ENCODE results near the gene CHURC1.

CHURC1 gene

GRCh38 chr14:64960762-64961276, 46.6 kb downstream of the CHURC1 start:
- no peak for DNase-seq

DNA sequence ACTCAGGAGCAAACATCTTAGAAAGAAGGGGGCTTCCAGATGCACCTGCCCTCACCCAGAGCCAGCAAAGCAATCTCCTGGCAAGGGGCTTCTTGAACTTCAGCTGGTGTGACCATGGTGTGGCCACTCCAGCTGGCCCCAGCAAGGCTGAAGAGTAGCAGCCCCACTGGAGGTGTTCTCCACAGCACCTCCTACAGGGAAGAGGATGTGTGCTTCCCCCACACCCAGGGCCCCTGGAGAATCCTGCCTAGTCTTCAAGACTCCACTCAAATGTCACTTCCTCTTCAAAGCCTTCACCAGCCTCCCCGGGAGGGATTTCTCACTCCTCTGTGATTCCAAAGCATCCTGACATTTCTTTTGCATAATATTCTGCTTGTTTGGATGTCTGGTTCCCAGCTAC, 49.4 kb downstream of the CHURC1 start:
- DNase-seq, result no peak

DNA sequence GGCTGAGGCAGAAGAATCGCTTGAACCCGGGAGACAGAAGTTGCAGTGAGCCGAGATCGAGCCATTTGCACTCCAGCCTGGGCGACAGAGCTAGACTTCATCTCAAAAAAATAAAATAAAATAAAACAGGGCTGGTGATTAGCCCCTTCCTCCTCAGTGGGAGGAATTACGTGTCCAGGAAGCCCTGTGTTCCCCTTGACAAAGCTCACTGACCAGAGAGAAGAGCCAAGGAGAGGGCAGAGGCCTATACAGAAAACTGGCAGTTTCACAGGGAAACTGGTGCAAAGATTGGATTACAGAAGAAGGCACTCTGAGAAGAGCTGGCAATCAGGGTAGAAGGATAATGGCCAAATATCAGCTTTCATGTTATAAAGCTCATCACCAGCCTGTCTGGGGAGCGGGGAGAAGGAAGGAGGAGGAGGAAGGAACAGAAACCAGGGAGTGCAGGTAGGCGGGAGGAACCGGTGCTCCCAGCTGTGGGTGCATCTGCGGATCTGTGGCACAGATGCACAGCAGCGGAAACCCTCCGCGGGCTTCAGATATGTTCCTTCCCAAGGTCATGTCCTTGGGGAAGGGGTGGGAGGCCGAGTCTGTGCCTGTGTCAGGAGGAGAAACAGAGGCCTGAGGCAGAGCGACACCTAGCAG, 51.2 kb downstream of the CHURC1 start:
- DNase-seq, result no peak

DNA sequence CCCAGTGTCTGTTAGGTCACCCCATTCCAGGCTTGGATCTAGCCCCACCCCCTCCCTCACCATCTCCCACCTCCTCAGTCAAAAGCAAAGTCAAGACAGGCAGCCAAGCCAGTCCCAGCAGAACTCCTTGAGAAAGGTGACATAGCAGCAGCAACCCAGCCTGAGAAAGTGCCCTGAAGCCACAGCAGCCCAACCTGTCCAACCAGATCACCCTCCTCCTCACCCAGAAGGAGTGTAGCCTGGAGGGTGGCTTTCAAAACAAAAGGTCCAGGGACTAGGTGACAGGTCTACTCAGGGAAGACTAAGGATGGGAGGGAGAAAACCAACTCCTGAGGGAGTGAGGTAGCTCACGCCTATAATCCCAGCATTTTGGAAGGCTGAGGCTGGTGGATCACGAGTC, 52.7 kb downstream of the CHURC1 start:
- DNase-seq, result no peak

- DNase-seq, result no peak
Observed at GRCh38 chr14:64968167-64968566, 53.9 kb downstream of the CHURC1 start.

GRCh38 chr14:64968651-64969050, 54.4 kb downstream of the CHURC1 start:
- no peak for DNase-seq

GRCh38 chr14:64970041-64970440, 55.8 kb downstream of the CHURC1 start:
- DNase-seq, result no peak

GRCh38 chr14:64970776-64971477, 56.7 kb downstream of the CHURC1 start:
- no peak for DNase-seq

- no peak for DNase-seq
Observed at GRCh38 chr14:64971491-64971942, 57.3 kb downstream of the CHURC1 start.

DNA sequence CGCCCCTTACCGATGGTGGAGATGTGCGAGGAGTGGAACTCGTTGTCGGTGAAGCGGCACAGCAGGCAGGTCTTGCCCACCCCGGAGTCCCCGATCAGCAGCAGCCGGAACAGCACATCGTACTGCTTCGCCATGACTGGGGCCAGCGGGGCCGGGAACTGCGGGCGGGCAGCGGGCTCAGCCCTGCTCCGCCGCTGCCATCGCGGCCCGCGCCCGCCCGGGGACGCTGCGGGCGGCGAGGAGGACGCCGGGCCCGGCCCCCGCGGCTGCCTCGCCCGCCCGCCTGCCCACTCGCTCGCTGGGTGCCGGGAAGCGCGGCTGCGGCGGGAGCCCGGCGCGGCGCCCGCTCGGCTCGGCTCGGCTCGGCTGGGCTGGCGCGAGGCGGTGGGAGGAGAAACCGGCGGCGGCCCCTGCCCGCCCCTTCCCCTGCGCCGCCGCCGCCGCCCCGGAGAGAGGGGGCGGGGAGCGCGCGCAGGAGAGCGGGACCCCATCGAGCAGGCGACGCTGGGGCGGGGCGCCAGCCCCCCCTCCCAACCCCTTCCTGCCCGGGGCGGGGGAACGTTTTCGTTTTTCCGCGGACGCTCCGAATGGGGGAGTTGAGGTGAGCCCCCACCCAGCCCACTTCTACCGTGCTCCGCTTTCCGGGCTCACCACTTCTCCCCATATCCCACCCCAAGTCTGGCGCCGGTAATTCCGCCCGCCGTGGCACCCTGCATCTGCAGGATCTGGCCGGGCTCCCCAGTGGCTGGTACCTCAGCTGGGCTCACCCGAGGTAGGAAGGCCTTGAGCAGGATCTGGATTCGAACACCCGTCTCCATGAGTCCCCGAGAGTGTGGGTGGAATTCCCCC, 57.9 kb downstream of the CHURC1 start, which contains the start of gene RAB15:
RAB15 (minus strand) TSS at position 394 of the 849 bp plus-strand sequence; CDS start at position 134, 260 bp downstream.
- peak; percentile 71 for DNase-seq

GRCh38 chr14:64973026-64973442, 58.8 kb downstream of the CHURC1 start:
- DNase-seq, result no peak

GRCh38 chr14:64973826-64974225, 59.6 kb downstream of the CHURC1 start:
- DNase-seq, result no peak

DNA sequence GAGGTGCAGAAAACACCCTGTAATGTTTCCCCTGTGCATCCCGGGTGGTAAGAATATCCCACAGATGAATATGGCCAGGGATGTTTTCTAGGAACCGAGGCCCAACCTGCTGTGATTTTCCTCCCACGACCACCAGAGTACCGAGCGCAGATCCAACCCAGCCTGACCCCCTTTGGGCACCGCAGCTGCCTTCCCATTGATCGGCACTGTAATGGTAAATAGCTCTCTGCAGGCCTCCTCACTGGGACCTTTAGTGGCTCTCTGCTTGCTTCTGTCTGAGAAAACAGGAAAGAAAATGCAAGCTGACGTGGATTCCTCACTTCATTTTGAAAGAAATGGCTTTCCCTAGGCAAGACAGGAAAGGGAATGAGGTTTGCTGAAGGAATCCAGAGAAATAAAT, 60.3 kb downstream of the CHURC1 start:
- DNase-seq, result no peak

GRCh38 chr14:64979336-64980074, 65.2 kb downstream of the CHURC1 start:
- DNase-seq, result no peak

GRCh38 chr14:64983439-64984310, 69.4 kb downstream of the CHURC1 start:
- no peak for DNase-seq
